Frontal cortex (tissue), 4 donors: ENCODE results near the gene SLX1A. TPM values are rescaled to one million over a fixed set of nuclear protein-coding genes. Genes with fewer than 3 reads are reported as not detected.
"Not testable (repeated sequence)": the region's sequence is repeated elsewhere in the genome, so short reads cannot be mapped to it uniquely, and the experiment has no call there.

Source experiments
- DNase-seq, 2 donors: peaks; one replicate each; pipeline ENCODE4 v3.0.0; 2012; ENCODE audit warnings: low spot score in 2 of 2
- FAIRE-seq: peaks from 2 replicates; lab custom pipeline; 2012; peaks lifted over from hg19 to GRCh38; lab: Jason Lieb, UNC
- total RNA-seq: library from RNA; depleted of rRNA; stranded (reverse); fragments of >200 nt; gene quantifications from one replicate; pipeline ENCODE4 v1.2.3, GENCODE V29; 2014
- donor health status: control.
- donor health status: control.
- donor health status: control.

SLX1A gene
- total RNA-seq, 1 donor from 2014 or later = 12.2 TPM

DNA sequence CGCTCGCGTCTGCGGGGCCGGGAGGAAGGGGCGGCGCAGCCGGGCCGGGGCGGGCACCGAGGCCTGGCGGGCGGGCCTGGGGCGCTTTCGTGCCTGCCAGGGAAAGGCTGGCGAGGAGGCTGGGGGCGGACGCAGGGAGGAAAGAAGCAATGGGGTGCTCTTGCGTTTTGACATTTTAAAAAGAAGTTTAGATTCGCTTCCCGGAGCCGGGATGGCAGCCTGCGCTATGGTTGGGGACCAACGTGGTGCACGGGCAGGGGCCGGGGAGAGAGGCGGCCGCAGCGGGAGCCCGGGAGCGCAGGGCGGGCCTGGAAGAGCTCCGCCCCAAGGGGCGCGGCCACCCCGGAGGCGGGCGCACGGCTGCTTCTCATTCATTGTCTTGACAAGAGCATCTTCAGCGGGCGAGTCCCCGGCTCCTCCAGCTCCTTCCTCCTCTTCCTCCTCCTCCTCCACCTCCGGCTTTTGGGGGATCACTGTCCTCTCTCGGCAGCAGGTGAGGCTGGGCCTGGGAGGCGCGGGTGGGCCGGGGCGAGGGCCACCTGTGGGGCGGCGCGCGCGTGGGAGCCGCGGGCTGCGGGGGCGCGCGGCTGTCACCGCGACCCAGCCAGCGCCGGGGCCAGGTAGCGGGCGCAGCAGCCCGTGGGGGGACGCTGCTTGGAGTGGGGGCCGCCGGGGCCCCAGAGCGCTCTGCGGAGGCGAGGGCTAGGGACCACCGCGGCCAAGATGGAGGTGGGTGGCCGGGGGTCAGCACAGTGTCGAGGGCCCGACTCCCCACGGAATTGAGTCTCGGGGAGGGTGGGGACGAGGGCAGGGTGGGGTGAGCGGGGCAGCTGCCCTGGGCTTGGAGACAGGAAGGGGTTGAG lies 10.2 kb upstream of the SLX1A start, which contains the start of gene CORO1A:
CORO1A (plus strand) TSS at position 370 of the 863 bp plus-strand sequence. CDS start 1,608 bp downstream, outside the sequence.
- FAIRE-seq (no peak), DNase-seq (peak; percentile 84 to 85)

DNA sequence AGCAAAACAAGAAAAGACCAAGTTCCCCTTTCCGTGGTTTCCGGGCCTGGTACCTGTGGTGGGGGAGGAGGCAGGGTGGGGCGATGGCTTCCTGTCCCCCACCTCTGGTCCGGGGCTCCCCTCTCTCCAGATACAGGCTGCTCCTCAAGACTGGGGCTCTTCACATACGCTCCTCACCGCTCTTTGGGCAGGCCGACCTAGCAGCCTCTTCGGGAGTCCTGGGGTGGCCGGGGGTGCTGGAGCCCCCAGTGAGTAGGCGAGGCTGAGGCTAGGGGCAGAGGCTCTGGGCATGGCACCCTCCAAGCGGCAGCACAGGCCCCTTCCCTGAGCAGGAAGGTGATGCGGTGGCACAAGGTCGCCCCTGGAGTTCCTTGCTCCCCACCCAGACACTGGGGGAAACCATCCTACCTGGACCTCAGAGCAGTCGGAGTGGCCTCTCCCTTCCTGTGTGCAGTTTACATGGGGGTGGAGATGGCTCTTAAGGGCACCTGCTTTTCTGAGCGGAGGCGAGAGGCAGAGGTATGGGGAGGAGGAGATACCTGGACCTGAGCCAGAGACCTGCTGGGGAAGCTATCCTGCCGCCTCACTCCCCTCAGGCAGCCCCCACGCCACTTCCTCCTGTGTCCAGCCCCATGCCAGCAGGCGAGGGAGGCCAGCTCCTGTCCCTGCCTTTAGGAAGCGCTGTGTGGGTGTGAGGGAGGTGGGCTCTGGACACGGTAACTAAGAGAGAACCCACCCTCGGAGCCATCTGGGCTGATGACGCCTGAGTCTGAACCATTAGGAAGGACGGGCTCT lies 9.4 kb upstream of the SLX1A start:
- FAIRE-seq = no peak
- peak in 1 of 2 donors; percentile 44 for DNase-seq

DNA sequence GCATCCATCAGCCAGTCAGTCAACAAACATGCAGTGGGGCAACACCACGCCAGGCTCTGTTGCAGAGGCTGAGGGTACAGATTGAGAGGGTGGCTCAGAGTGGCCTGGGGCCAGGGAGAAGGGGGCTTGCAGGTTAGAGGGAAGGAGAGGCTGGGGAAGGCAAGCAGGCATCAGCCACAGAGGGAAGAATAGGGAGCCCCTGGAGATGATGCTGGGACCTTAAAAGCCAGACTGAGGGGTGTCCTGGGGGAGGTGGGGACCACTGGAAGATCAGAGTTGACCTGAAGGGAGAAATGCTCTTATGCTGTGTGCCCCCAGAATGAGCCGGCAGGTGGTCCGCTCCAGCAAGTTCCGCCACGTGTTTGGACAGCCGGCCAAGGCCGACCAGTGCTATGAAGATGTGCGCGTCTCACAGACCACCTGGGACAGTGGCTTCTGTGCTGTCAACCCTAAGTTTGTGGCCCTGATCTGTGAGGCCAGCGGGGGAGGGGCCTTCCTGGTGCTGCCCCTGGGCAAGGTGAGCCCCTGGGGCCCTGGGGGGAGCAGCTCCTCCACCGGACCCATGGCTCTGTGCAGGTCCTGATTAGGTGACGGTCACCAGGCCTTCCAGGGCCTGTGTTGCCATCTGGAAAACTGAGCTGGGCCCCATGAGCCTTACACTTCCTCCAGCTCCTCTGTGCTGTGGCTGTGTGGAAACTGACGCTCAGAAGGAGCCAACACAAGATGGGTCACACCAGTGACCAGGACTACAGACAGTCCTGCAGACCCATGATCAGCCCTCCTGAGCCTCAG lies 8.6 kb upstream of the SLX1A start:
- no peak for DNase-seq
- no peak for FAIRE-seq

GRCh38 chr16:30185683-30186421 lies 7.8 kb upstream of the SLX1A start:
- FAIRE-seq (no peak), DNase-seq (peak; percentile 33 to 46)

- no peak for FAIRE-seq
- DNase-seq = no peak
Observed at GRCh38 chr16:30186444-30186781, 7.3 kb upstream of the SLX1A start.

DNA sequence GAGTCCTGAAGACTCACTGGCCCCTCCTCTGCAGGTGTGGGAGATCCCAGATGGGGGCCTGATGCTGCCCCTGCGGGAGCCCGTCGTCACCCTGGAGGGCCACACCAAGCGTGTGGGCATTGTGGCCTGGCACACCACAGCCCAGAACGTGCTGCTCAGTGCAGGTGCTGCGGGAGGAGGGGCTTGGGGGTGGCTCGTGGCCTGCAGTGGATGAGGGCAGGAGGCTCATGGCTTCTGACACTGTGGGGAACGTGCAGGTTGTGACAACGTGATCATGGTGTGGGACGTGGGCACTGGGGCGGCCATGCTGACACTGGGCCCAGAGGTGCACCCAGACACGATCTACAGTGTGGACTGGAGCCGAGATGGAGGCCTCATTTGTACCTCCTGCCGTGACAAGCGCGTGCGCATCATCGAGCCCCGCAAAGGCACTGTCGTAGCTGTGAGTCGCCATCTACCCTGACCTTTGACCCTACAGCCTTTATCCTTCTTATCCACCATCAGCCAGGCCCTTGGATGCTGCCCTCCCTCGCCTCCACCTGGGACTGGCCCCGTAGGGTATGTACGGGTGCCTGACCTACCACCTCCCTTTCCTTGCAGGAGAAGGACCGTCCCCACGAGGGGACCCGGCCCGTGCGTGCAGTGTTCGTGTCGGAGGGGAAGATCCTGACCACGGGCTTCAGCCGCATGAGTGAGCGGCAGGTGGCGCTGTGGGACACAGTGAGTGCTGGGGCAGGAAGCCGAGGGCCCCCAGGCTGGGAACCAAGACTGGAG lies 6.7 kb upstream of the SLX1A start:
- no peak for FAIRE-seq
- DNase-seq = peak; percentile 46

- DNase-seq = no peak
- no peak for FAIRE-seq
Observed at GRCh38 chr16:30187556-30187865, 6.2 kb upstream of the SLX1A start.

DNA sequence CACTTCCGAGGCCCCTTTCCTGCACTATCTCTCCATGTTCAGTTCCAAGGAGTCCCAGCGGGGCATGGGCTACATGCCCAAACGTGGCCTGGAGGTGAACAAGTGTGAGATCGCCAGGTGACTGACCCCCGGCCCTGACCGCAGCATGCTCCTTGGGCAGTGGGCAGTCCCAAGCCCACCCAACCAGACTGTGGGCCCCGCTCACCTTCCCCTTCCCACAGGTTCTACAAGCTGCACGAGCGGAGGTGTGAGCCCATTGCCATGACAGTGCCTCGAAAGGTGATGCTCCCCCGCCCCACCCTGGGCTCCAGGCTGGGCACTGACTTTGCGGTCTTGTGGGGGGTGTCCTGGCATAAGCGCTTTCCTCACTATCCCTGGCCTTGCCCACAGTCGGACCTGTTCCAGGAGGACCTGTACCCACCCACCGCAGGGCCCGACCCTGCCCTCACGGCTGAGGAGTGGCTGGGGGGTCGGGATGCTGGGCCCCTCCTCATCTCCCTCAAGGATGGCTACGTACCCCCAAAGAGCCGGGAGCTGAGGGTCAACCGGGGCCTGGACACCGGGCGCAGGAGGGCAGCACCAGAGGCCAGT lies 5.6 kb upstream of the SLX1A start:
- DNase-seq (no peak), FAIRE-seq (no peak)

- FAIRE-seq, DNase-seq: not testable (repeated sequence)
Observed at GRCh38 chr16:30191158-30191557, 2.5 kb upstream of the SLX1A start.

- not testable (repeated sequence) for DNase-seq, FAIRE-seq
Observed at GRCh38 chr16:30193098-30193497, 577 bp upstream of the SLX1A start.

- not testable (repeated sequence) for DNase-seq, FAIRE-seq
Observed at GRCh38 chr16:30194172-30194925, 674 bp downstream of the SLX1A start.

DNA sequence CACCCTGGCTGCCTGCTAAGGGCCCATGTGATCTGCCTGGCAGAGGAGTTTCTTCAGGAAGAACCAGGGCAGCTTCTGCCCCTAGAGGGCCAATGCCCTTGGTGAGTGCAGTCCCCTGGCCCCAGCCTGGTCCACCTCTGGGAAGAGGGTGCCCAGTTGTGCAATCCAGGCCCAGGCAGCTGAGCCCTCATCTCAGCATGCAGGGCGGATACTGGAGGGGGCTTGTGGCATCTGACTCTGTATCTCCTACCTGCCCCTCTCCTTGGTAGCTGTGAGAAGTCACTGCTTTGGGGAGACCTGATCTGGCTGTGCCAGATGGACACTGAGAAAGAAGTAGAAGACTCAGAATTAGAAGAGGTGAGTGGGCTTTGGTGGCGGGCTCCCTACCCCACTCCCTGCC lies 3.3 kb downstream of the SLX1A start:
- not testable (repeated sequence) for FAIRE-seq, DNase-seq

DNA sequence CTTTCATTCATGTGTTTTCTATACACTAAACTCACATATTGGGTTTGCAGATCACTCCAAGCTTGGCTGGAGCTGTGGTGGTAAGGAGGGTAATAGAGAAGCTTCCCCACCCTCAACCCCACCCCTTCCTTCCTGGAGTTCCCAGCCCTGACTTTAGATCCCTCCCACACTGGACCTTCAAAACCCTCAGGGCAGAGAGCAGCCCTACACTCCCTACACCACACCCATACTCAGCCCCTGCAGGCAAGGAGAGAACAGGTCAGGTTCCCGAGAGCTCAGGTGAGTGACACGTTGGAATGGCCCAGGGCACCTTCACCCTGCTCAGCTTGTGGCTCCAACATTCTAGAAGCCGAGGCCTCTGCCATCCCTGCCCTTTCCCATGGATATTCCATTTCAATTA lies 5.4 kb downstream of the SLX1A start, which contains the start of gene SULT1A3:
SULT1A3 (plus strand) TSS at position 207 of the 400 bp plus-strand sequence. CDS start 1,474 bp downstream, outside the sequence.
- not testable (repeated sequence) for DNase-seq, FAIRE-seq

GRCh38 chr16:30199608-30200343 lies 6.1 kb downstream of the SLX1A start:
- FAIRE-seq, DNase-seq: not testable (repeated sequence)

GRCh38 chr16:30205541-30206236 lies 12.0 kb downstream of the SLX1A start:
- FAIRE-seq = not testable (repeated sequence)

GRCh38 chr16:30206252-30206651 lies 12.6 kb downstream of the SLX1A start:
- DNase-seq, FAIRE-seq: not testable (repeated sequence)

More at GRCh38 chr16:30205541-30206236, 12.0 kb downstream of the SLX1A start:
- not testable (repeated sequence) for DNase-seq
